ENCODE data around the gene SRGN. TPM values are rescaled to one million over a fixed set of nuclear protein-coding genes. Genes with fewer than 3 reads are reported as not detected.

The SRGN gene
- total and polyA plus RNA-seq, 10 of the 15 experiments (the other 5 are each of a cell fraction or from before 2014, with no cell fraction given) = 382 to 2,414 (median 885) TPM

DNA sequence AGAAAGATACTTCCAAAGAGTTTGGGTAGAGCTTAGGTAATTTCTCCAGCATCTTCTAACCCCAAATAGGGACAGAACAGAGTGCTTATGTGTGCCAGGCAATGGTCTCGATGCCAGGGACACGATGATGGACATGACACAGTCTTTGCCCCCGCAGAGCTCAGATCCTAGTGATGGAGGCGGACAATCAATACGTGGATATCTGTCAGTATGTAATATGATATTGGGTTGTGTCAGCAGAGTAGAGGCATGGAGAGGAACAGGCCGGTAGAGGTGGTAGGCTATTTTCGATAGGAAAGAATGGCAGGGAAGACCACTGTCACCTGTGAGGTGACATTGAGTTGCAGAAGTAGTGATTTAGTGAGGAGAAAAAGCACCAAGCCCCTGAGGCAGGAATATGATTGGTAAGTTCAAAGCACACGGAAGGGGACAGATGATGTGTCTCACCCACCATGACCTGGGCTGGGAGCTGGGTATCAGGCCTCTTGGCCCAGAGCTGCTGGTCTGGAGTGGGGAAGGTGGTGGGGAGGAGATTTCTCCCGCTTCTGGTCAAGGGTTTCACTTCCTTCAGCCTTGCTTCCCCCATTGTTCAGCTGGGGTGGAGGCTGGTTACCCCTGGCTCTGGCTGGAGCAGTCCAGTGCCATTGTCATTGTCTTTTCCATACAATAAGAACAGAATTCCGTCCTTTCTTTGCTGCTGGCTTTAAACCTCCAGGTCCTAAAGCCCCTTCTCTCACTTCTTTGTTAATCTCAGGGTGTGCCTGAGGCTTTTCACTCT is 36.0 kb upstream of the SRGN start (continued):
- TF ChIP-seq, protein P1, sequence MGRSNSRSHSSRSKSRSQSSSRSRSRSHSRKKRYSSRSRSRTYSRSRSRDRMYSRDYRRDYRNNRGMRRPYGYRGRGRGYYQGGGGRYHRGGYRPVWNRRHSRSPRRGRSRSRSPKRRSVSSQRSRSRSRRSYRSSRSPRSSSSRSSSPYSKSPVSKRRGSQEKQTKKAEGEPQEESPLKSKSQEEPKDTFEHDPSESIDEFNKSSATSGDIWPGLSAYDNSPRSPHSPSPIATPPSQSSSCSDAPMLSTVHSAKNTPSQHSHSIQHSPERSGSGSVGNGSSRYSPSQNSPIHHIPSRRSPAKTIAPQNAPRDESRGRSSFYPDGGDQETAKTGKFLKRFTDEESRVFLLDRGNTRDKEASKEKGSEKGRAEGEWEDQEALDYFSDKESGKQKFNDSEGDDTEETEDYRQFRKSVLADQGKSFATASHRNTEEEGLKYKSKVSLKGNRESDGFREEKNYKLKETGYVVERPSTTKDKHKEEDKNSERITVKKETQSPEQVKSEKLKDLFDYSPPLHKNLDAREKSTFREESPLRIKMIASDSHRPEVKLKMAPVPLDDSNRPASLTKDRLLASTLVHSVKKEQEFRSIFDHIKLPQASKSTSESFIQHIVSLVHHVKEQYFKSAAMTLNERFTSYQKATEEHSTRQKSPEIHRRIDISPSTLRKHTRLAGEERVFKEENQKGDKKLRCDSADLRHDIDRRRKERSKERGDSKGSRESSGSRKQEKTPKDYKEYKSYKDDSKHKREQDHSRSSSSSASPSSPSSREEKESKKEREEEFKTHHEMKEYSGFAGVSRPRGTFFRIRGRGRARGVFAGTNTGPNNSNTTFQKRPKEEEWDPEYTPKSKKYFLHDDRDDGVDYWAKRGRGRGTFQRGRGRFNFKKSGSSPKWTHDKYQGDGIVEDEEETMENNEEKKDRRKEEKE (IDR thresholded peaks at IDR 0.05) = no peak
- TF ChIP-seq ZNF24 (IDR thresholded peaks at IDR 0.05) (peak; percentile 65; the same call in 1 of the 2 replicates), FOXM1 (IDR thresholded peaks at IDR 0.05; ENCODE audit: low read depth, low read length) (peak; percentile 4; the same call in 1 of the 2 replicates), NFIC (IDR thresholded peaks at IDR 0.05; ENCODE audit: low read depth, low read length) (no peak), YBX1 (IDR thresholded peaks at IDR 0.05) (no peak), BHLHE40 (IDR thresholded peaks at IDR 0.05; ENCODE audit: borderline replicate concordance in 1 of 2, low read depth in 2 of 2, low read length in 1 of 2) (peak in 1 of 2 experiments; percentile 47; a peak in 1 of 4 replicates), ASH2L (IDR thresholded peaks at IDR 0.05; ENCODE audit: borderline replicate concordance, low read depth) (no peak), CBX5 (IDR thresholded peaks at IDR 0.05; ENCODE audit: low read depth) (no peak), IRF4 (IDR thresholded peaks at IDR 0.05; ENCODE audit: low read depth, low read length) (peak; percentile 63; the same call in 1 of the 2 replicates), PAX8 (IDR thresholded peaks at IDR 0.05) (no peak), TCF12 (IDR thresholded peaks at IDR 0.05; ENCODE audit: low read depth, low read length) (peak; percentile 47; the same call in 1 of the 2 replicates), MTA2 (IDR thresholded peaks at IDR 0.05; ENCODE audit: low read depth) (peak; percentile 51; the same call in 1 of the 2 replicates), SPI1 (IDR thresholded peaks at IDR 0.05; ENCODE audit: borderline replicate concordance, insufficient read depth, low read depth, low read length) (peak; percentile 94), ATF7 (IDR thresholded peaks at IDR 0.05; ENCODE audit: low read depth) (peak; percentile 5; the same call in 1 of the 2 replicates), MEF2A (IDR thresholded peaks at IDR 0.05; ENCODE audit: insufficient read depth, low read depth, low read length) (no peak), DPF2 (IDR thresholded peaks at IDR 0.05) (peak; percentile 61; the same call in 1 of the 2 replicates), MYC (IDR thresholded peaks at IDR 0.05; ENCODE audit: insufficient read depth, insufficient read length, insufficient replicate concordance, low read length, severe bottlenecking) (no peak), BACH1 (IDR thresholded peaks at IDR 0.05; ENCODE audit: borderline replicate concordance) (no peak), RCOR1 (conservative IDR thresholded peaks at IDR 0.05; ENCODE audit: low read depth, low read length) (0 out of 2 replicates have a peak, but pooled peaks have one; percentile 79), MEF2B (IDR thresholded peaks at IDR 0.05; ENCODE audit: partially characterized antibody, poor library complexity, severe bottlenecking) (peak; percentile 9)
- TF ChIP-seq, protein P2, sequence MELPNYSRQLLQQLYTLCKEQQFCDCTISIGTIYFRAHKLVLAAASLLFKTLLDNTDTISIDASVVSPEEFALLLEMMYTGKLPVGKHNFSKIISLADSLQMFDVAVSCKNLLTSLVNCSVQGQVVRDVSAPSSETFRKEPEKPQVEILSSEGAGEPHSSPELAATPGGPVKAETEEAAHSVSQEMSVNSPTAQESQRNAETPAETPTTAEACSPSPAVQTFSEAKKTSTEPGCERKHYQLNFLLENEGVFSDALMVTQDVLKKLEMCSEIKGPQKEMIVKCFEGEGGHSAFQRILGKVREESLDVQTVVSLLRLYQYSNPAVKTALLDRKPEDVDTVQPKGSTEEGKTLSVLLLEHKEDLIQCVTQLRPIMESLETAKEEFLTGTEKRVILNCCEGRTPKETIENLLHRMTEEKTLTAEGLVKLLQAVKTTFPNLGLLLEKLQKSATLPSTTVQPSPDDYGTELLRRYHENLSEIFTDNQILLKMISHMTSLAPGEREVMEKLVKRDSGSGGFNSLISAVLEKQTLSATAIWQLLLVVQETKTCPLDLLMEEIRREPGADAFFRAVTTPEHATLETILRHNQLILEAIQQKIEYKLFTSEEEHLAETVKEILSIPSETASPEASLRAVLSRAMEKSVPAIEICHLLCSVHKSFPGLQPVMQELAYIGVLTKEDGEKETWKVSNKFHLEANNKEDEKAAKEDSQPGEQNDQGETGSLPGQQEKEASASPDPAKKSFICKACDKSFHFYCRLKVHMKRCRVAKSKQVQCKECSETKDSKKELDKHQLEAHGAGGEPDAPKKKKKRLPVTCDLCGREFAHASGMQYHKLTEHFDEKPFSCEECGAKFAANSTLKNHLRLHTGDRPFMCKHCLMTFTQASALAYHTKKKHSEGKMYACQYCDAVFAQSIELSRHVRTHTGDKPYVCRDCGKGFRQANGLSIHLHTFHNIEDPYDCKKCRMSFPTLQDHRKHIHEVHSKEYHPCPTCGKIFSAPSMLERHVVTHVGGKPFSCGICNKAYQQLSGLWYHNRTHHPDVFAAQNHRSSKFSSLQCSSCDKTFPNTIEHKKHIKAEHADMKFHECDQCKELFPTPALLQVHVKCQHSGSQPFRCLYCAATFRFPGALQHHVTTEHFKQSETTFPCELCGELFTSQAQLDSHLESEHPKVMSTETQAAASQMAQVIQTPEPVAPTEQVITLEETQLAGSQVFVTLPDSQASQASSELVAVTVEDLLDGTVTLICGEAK (IDR thresholded peaks at IDR 0.05; ENCODE audit: borderline replicate concordance) = no peak
- TF ChIP-seq, protein P3, sequence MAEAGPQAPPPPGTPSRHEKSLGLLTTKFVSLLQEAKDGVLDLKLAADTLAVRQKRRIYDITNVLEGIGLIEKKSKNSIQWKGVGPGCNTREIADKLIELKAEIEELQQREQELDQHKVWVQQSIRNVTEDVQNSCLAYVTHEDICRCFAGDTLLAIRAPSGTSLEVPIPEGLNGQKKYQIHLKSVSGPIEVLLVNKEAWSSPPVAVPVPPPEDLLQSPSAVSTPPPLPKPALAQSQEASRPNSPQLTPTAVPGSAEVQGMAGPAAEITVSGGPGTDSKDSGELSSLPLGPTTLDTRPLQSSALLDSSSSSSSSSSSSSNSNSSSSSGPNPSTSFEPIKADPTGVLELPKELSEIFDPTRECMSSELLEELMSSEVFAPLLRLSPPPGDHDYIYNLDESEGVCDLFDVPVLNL (IDR thresholded peaks at IDR 0.05; ENCODE audit: low read depth, low read length) = no peak

Measured in GM12878 (cell line).